ENCODE data around the gene USO1. TPM values are rescaled to one million over a fixed set of nuclear protein-coding genes. Genes with fewer than 3 reads are reported as not detected.
"Not testable (repeated sequence)": the region's sequence is repeated elsewhere in the genome, so short reads cannot be mapped to it uniquely, and the experiment has no call there.

USO1 gene
- total and polyA plus RNA-seq, 2 experiments from 2014 or later = 113 to 277 TPM

DNA sequence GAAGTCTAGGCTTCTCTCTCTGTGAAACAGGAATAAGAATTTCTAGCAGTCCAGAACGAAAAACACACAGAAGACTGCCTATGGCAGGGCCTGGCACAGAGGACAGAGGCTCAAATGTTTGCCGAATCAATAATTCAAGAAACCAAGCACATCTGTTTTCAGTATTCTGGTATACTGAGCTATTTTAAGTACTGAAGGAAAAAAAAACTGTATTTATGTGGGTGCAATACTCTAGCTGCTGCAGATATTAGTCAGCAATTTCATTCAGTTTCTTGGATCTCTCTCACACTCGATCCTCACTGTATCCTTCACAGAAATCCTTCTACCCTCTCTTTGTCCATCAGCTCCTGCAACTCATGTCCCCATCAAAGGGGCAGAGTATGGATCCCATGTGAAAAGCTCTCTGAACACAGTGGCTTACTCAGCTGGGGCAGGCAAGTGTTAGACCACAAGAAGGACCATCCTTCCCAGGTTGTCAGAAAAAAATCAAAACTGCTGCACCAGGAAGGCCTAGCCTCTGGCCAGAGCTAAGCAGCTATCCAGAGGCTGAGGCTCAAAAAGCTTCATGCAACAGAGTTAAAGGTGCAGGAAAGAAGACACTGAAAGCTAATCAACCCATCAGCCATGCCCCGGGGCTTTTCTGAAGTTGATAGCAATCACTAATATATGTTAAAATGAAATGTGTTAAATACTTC lies 9.1 kb upstream of the USO1 start (continued):
- TF ChIP-seq, protein P1, sequence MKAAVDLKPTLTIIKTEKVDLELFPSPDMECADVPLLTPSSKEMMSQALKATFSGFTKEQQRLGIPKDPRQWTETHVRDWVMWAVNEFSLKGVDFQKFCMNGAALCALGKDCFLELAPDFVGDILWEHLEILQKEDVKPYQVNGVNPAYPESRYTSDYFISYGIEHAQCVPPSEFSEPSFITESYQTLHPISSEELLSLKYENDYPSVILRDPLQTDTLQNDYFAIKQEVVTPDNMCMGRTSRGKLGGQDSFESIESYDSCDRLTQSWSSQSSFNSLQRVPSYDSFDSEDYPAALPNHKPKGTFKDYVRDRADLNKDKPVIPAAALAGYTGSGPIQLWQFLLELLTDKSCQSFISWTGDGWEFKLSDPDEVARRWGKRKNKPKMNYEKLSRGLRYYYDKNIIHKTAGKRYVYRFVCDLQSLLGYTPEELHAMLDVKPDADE (IDR thresholded peaks at IDR 0.05) = no peak
- TF ChIP-seq, protein P2, sequence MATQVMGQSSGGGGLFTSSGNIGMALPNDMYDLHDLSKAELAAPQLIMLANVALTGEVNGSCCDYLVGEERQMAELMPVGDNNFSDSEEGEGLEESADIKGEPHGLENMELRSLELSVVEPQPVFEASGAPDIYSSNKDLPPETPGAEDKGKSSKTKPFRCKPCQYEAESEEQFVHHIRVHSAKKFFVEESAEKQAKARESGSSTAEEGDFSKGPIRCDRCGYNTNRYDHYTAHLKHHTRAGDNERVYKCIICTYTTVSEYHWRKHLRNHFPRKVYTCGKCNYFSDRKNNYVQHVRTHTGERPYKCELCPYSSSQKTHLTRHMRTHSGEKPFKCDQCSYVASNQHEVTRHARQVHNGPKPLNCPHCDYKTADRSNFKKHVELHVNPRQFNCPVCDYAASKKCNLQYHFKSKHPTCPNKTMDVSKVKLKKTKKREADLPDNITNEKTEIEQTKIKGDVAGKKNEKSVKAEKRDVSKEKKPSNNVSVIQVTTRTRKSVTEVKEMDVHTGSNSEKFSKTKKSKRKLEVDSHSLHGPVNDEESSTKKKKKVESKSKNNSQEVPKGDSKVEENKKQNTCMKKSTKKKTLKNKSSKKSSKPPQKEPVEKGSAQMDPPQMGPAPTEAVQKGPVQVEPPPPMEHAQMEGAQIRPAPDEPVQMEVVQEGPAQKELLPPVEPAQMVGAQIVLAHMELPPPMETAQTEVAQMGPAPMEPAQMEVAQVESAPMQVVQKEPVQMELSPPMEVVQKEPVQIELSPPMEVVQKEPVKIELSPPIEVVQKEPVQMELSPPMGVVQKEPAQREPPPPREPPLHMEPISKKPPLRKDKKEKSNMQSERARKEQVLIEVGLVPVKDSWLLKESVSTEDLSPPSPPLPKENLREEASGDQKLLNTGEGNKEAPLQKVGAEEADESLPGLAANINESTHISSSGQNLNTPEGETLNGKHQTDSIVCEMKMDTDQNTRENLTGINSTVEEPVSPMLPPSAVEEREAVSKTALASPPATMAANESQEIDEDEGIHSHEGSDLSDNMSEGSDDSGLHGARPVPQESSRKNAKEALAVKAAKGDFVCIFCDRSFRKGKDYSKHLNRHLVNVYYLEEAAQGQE (IDR thresholded peaks at IDR 0.05; ENCODE audit: unreplicated experiment) = no peak
- no peak for TF ChIP-seq ZNF331 (CRISPR knock-in tag; IDR thresholded peaks at IDR 0.05; ENCODE audit: low read depth)
- TF ChIP-seq CREB1 (CRISPR knock-in tag; IDR thresholded peaks at IDR 0.05; ENCODE audit: low read depth) = no peak
- TF ChIP-seq JUNB (IDR thresholded peaks at IDR 0.05; ENCODE audit: unreplicated experiment) = no peak
- no peak for TF ChIP-seq ZNF114 (CRISPR knock-in tag; IDR thresholded peaks at IDR 0.05)
- TF ChIP-seq EZH2phosphoT487 (IDR thresholded peaks at IDR 0.05; ENCODE audit: unreplicated experiment) = no peak

DNA sequence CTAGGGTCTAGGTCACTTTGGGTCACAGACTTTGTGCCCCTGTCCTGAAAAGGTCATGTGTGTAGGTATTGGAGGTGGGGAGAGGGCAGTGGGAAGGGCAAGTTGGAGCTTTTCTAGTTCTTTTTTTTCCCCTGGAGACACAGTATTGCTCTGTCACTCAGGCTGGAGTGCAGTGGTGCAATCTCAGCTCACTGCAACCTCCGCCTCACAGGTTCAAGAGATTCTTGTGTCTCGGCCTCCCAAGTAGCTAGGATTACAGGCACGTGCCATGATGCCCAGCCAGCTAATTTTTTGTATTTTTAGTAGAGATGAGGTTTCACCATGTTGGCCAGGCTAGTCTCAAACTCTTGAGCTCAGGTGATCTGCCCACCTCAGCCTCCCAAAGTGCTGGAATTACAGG lies 8.3 kb upstream of the USO1 start:
- peaks cover 25% of the 10 kb centered on the region for H3K4me1 Mint-ChIP-seq
- H3K27ac ChIP-seq (ENCODE audit: low read depth) = not testable (repeated sequence)

GRCh38 chr4:75717408-75717807 lies 7.0 kb upstream of the USO1 start:
- H3K27ac Mint-ChIP-seq = no peak overlapping the region
- Histone ChIP-seq H3K4me1 (ENCODE audit: insufficient read depth) (peaks cover 20% of the 10 kb centered on the region), H3K4me3 (no peak overlapping the region), H4K20me1 (replicated peaks; ENCODE audit: insufficient read depth) (no peaks in the 10 kb centered on the region), H3K36me3 (ENCODE audit: insufficient read depth) (no peaks in the 10 kb centered on the region; the same call in 1 of the 2 replicates), H2AFZ (no peak overlapping the region), H3K27ac (ENCODE audit: low read depth) (no peak overlapping the region), H3K79me2 (replicated peaks; ENCODE audit: insufficient read depth) (peaks cover 99% of the 10 kb centered on the region), H3K9me2 (ENCODE audit: insufficient read depth) (no peaks in the 10 kb centered on the region), H3K27me3 (ENCODE audit: insufficient read depth) (no peaks in the 10 kb centered on the region), H3F3A (replicated peaks; ENCODE audit: low read depth) (no peaks in the 10 kb centered on the region), H3K4me2 (no peak overlapping the region)
- peaks cover 3% of the 10 kb centered on the region for H3K27me3 Mint-ChIP-seq (ENCODE audit: insufficient read depth, low read depth, poor library complexity)
- ATAC-seq (no peak), DNase-seq (ENCODE audit: low spot score) (no peak)
- H3K4me3 Mint-ChIP-seq = no peak overlapping the region
- peaks cover 34% of the 10 kb centered on the region for H3K4me1 Mint-ChIP-seq
- peaks cover 38% of the 10 kb centered on the region for H3K36me3 Mint-ChIP-seq (ENCODE audit: low read depth)
- H3K9me3 Mint-ChIP-seq = no peaks in the 10 kb centered on the region
- TF ChIP-seq STAT1 (IDR thresholded peaks at IDR 0.05; ENCODE audit: unreplicated experiment) (no peak), ZNF114 (CRISPR knock-in tag; IDR thresholded peaks at IDR 0.05) (no peak), POLR2AphosphoS5 (IDR thresholded peaks at IDR 0.05; ENCODE audit: low read depth) (no peak), CREB1 (CRISPR knock-in tag; IDR thresholded peaks at IDR 0.05; ENCODE audit: low read depth) (no peak), JUNB (IDR thresholded peaks at IDR 0.05; ENCODE audit: unreplicated experiment) (no peak), EZH2 (IDR thresholded peaks at IDR 0.05; ENCODE audit: low read depth, unreplicated experiment) (no peak), NANOG (IDR thresholded peaks at IDR 0.05; ENCODE audit: borderline replicate concordance) (no peak), EZH2phosphoT487 (IDR thresholded peaks at IDR 0.05; ENCODE audit: unreplicated experiment) (no peak)
- TF ChIP-seq, protein P2 (IDR thresholded peaks at IDR 0.05; ENCODE audit: unreplicated experiment) = no peak

More for the DNA sequence above, 8.3 kb upstream of the USO1 start:
- H2AFZ ChIP-seq; H3K27me3 ChIP-seq (ENCODE audit: insufficient read depth); H3K4me3 Mint-ChIP-seq; H3K9me2 ChIP-seq (ENCODE audit: insufficient read depth); H3K9me3 Mint-ChIP-seq; H3K4me2 ChIP-seq; H3K36me3 ChIP-seq (ENCODE audit: insufficient read depth); H3K4me3 ChIP-seq; H3F3A ChIP-seq (replicated peaks; ENCODE audit: low read depth); DNase-seq (ENCODE audit: low spot score); H4K20me1 ChIP-seq (replicated peaks; ENCODE audit: insufficient read depth); H3K27me3 Mint-ChIP-seq (ENCODE audit: insufficient read depth, low read depth, poor library complexity); ATAC-seq: not testable (repeated sequence)
- Mint-ChIP-seq H3K36me3 (ENCODE audit: low read depth) (peaks cover 34% of the 10 kb centered on the region), H3K27ac (peak overlapping the region; percentile 81)
- peaks cover 16% of the 10 kb centered on the region for H3K4me1 ChIP-seq (ENCODE audit: insufficient read depth)
- H3K79me2 ChIP-seq (replicated peaks; ENCODE audit: insufficient read depth) = peaks cover 99% of the 10 kb centered on the region

Data from GM23338 (cell line).